C4-2B (cell line): ENCODE results near the gene APPL2.

ENCODE experiments used
- ZFX ChIP-seq: fragments of 450-650 bp; IDR thresholded peaks from 2 replicates; pipeline ENCODE4 v1.6.1; 2017
- TF ChIP-seq, protein P1 (sequence below): fragments of 450-650 bp; conservative IDR thresholded peaks from 2 replicates; pipeline ENCODE4 v1.5.1; 2017; ENCODE audit warnings: mild to moderate bottlenecking

DNA sequence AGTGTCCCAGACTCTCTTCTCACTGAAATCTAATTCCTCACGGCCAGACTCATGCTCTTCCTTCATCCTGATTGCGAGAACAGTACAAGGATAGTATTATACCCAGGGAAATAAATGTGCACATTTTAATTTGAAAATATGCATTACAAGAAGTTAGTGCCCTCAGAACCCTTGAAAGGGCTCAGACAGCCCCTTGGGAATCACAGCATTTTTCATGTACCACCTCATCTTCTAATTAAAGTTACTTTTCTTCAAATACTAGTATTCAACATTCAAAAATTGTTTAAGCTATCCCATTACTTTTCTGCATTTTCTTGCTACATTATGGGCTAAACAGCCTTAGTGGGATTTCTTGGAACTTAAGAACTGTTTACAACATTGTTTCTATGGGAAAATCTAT lies 1.7 kb upstream of the APPL2 start:
- TF ChIP-seq, protein P1, sequence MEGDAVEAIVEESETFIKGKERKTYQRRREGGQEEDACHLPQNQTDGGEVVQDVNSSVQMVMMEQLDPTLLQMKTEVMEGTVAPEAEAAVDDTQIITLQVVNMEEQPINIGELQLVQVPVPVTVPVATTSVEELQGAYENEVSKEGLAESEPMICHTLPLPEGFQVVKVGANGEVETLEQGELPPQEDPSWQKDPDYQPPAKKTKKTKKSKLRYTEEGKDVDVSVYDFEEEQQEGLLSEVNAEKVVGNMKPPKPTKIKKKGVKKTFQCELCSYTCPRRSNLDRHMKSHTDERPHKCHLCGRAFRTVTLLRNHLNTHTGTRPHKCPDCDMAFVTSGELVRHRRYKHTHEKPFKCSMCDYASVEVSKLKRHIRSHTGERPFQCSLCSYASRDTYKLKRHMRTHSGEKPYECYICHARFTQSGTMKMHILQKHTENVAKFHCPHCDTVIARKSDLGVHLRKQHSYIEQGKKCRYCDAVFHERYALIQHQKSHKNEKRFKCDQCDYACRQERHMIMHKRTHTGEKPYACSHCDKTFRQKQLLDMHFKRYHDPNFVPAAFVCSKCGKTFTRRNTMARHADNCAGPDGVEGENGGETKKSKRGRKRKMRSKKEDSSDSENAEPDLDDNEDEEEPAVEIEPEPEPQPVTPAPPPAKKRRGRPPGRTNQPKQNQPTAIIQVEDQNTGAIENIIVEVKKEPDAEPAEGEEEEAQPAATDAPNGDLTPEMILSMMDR: no peak
- TF ChIP-seq ZFX: no peak
